ENCODE measurements around the gene ACSL1. TPM values are rescaled to one million over a fixed set of nuclear protein-coding genes. Genes with fewer than 3 reads are reported as not detected.

ACSL1 gene
- total and polyA plus RNA-seq, 9 of the 15 experiments (the other 6 are each of a cell fraction or from before 2014, with no cell fraction given), result 6.7 to 24.1 (median 15.0) TPM

- no peak for TF ChIP-seq ELK3 (CRISPR knock-in tag; IDR thresholded peaks at IDR 0.05)
- peak; percentile 86 for TF ChIP-seq RAD51 (IDR thresholded peaks at IDR 0.05; ENCODE audit: borderline replicate concordance, low read depth)
- TF ChIP-seq, protein P1, sequence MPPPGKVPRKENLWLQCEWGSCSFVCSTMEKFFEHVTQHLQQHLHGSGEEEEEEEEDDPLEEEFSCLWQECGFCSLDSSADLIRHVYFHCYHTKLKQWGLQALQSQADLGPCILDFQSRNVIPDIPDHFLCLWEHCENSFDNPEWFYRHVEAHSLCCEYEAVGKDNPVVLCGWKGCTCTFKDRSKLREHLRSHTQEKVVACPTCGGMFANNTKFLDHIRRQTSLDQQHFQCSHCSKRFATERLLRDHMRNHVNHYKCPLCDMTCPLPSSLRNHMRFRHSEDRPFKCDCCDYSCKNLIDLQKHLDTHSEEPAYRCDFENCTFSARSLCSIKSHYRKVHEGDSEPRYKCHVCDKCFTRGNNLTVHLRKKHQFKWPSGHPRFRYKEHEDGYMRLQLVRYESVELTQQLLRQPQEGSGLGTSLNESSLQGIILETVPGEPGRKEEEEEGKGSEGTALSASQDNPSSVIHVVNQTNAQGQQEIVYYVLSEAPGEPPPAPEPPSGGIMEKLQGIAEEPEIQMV (tag; conservative IDR thresholded peaks at IDR 0.05; ENCODE audit: low read depth), result no peak
- TF ChIP-seq AFF1 (IDR thresholded peaks at IDR 0.05; ENCODE audit: low read depth in 1 of 2, partially characterized antibody in 2 of 2), result no peak
- TF ChIP-seq FOXK1 (CRISPR knock-in tag; IDR thresholded peaks at IDR 0.05; ENCODE audit: borderline replicate concordance), result peak; percentile 93; the same call in 1 of the 2 replicates
- TF ChIP-seq ZNF57 (CRISPR knock-in tag; IDR thresholded peaks at IDR 0.05), result no peak
- no peak for TF ChIP-seq TGIF2 (CRISPR knock-in tag; IDR thresholded peaks at IDR 0.05)
- TF ChIP-seq, protein P2, sequence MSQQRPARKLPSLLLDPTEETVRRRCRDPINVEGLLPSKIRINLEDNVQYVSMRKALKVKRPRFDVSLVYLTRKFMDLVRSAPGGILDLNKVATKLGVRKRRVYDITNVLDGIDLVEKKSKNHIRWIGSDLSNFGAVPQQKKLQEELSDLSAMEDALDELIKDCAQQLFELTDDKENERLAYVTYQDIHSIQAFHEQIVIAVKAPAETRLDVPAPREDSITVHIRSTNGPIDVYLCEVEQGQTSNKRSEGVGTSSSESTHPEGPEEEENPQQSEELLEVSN (IDR thresholded peaks at IDR 0.05; ENCODE audit: borderline replicate concordance in 1 of 2, extremely low read depth in 1 of 2, insufficient read depth in 1 of 2, insufficient read length in 1 of 2, low read depth in 1 of 2, low read length in 1 of 2, poor library complexity in 1 of 2, severe bottlenecking in 1 of 2), result peak; percentile 87 to 98
- TF ChIP-seq HDAC2 (IDR thresholded peaks at IDR 0.05), result peak; percentile 84
- TF ChIP-seq, protein P3, sequence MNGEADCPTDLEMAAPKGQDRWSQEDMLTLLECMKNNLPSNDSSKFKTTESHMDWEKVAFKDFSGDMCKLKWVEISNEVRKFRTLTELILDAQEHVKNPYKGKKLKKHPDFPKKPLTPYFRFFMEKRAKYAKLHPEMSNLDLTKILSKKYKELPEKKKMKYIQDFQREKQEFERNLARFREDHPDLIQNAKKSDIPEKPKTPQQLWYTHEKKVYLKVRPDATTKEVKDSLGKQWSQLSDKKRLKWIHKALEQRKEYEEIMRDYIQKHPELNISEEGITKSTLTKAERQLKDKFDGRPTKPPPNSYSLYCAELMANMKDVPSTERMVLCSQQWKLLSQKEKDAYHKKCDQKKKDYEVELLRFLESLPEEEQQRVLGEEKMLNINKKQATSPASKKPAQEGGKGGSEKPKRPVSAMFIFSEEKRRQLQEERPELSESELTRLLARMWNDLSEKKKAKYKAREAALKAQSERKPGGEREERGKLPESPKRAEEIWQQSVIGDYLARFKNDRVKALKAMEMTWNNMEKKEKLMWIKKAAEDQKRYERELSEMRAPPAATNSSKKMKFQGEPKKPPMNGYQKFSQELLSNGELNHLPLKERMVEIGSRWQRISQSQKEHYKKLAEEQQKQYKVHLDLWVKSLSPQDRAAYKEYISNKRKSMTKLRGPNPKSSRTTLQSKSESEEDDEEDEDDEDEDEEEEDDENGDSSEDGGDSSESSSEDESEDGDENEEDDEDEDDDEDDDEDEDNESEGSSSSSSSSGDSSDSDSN (IDR thresholded peaks at IDR 0.05; ENCODE audit: borderline replicate concordance in 1 of 2, low read depth in 2 of 2, low read length in 2 of 2), result 0 out of 4 replicates have a peak, but pooled peaks of 1 of the 2 experiments have one; percentile 35
- peak; percentile 99 for TF ChIP-seq SAP30 (IDR thresholded peaks at IDR 0.05; ENCODE audit: borderline replicate concordance, insufficient read depth, low read depth, low read length, poor library complexity, severe bottlenecking)
- TF ChIP-seq RAD21 (CRISPR knock-in tag; conservative IDR thresholded peaks at IDR 0.05 in 1 of 2, IDR thresholded peaks at IDR 0.05 in 1 of 2), result no peak
- 0 out of 2 replicates have a peak, but pooled peaks have one; percentile 33 for TF ChIP-seq ZBTB1 (CRISPR knock-in tag; IDR thresholded peaks at IDR 0.05; ENCODE audit: borderline replicate concordance, low read depth)
Measured at GRCh38 chr4:184733654-184734524, 91.9 kb downstream of the ACSL1 start, which contains the start of gene CENPU (continued).

Measured in K562 (cell line).